MCF 10A (cell line): ENCODE data around the gene ADAMTS16. TPM values are rescaled to one million over a fixed set of nuclear protein-coding genes. Genes with fewer than 3 reads are reported as not detected.

Experiments used
- BruUV-seq: library from RNA; stranded (reverse); fragments of 400-500 nt; replicated peaks from 2 replicates; lab custom pipeline; 2021; lab: Mats Ljungman, UMichigan
- CTCF ChIA-PET: fragments of 300-600 bp; sonication (Branson Sonifier 250); formaldehyde crosslinking; extraction: SDS; loops from one replicate; lab custom pipeline; 2021; ENCODE audit warnings: antibody characterized with exemption, inconsistent platforms; lab: Yijun Ruan, JAX
- POLR2A ChIA-PET: fragments of 300-600, 350-650 bp; sonication (Branson Sonifier 250); formaldehyde crosslinking; extraction: SDS; loops from one replicate; lab custom pipeline; 2020; ENCODE audit warnings: antibody characterized with exemption, inconsistent platforms; lab: Yijun Ruan, JAX
- DNase-seq: peaks from one replicate; pipeline ENCODE4 v3.0.0-alpha.2; 2018; ENCODE audit not compliant: unreplicated experiment
- H3K27ac Mint-ChIP-seq: one replicate; pipeline ENCODE4 v1.8.0; 2022; ENCODE audit warnings: mild to moderate bottlenecking, low read depth, mixed read lengths; ENCODE audit not compliant: unreplicated experiment
- H3K27me3 Mint-ChIP-seq: one replicate; pipeline ENCODE4 v1.8.0; 2022; ENCODE audit warnings: mixed read lengths; ENCODE audit not compliant: insufficient read depth, unreplicated experiment
- H3K36me3 Mint-ChIP-seq: one replicate; pipeline ENCODE4 v1.8.0; 2022; ENCODE audit warnings: mild to moderate bottlenecking, moderate library complexity, mixed read lengths; ENCODE audit not compliant: insufficient read depth, unreplicated experiment
- H3K4me1 Mint-ChIP-seq: one replicate; pipeline ENCODE4 v1.8.0; 2022; ENCODE audit warnings: mixed read lengths; ENCODE audit not compliant: insufficient read depth, unreplicated experiment
- H3K4me3 Mint-ChIP-seq: one replicate; pipeline ENCODE4 v1.8.0; 2022; ENCODE audit warnings: mild to moderate bottlenecking, moderate library complexity, mixed read lengths; ENCODE audit not compliant: unreplicated experiment
- H3K9me3 Mint-ChIP-seq: one replicate; pipeline ENCODE4 v1.8.0; 2022; ENCODE audit warnings: mixed read lengths; ENCODE audit not compliant: unreplicated experiment
- intact Hi-C: fragments of 100-400 bp; cut with micrococcal nuclease; formaldehyde crosslinking; loops from 2 replicates; pipeline ENCODE4 v1.14.1; 2022
- total RNA-seq: library from RNA; stranded (reverse); gene quantifications from 2 replicates; pipeline ENCODE4 v1.2.3, GENCODE V29; 2022
- TF ChIP-seq, protein P1 (sequence below): fragments of 200-600 bp; IDR thresholded peaks from one replicate; pipeline ENCODE4 v1.8.0; 2022; ENCODE audit warnings: antibody characterized with exemption, mild to moderate bottlenecking; ENCODE audit not compliant: unreplicated experiment

Gene ADAMTS16
- total RNA-seq, 1 experiment from 2014 or later: not detected

- intact Hi-C loops: no loop called here
- Mint-ChIP-seq H3K4me1 (no peaks in the 10 kb centered on the region), H3K36me3 (no peaks in the 10 kb centered on the region), H3K27me3 (no peaks in the 10 kb centered on the region), H3K27ac (no peak overlapping the region), H3K9me3 (no peaks in the 10 kb centered on the region), H3K4me3 (no peak overlapping the region)
- CTCF ChIA-PET: interaction anchor here (1.3 kb wide), 1 partner anchor 36 kb away, joined by 5 read pairs; no protein-coding TSS in a partner anchor
- TF ChIP-seq, protein P1, sequence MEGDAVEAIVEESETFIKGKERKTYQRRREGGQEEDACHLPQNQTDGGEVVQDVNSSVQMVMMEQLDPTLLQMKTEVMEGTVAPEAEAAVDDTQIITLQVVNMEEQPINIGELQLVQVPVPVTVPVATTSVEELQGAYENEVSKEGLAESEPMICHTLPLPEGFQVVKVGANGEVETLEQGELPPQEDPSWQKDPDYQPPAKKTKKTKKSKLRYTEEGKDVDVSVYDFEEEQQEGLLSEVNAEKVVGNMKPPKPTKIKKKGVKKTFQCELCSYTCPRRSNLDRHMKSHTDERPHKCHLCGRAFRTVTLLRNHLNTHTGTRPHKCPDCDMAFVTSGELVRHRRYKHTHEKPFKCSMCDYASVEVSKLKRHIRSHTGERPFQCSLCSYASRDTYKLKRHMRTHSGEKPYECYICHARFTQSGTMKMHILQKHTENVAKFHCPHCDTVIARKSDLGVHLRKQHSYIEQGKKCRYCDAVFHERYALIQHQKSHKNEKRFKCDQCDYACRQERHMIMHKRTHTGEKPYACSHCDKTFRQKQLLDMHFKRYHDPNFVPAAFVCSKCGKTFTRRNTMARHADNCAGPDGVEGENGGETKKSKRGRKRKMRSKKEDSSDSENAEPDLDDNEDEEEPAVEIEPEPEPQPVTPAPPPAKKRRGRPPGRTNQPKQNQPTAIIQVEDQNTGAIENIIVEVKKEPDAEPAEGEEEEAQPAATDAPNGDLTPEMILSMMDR: no peak
- no TSS peak for BruUV-seq
- POLR2A ChIA-PET: no interaction called here
- DNase-seq: no peak
These were observed 38.5 kb downstream of the ADAMTS16 start for GRCh38 chr5:5178580-5178979.

DNA sequence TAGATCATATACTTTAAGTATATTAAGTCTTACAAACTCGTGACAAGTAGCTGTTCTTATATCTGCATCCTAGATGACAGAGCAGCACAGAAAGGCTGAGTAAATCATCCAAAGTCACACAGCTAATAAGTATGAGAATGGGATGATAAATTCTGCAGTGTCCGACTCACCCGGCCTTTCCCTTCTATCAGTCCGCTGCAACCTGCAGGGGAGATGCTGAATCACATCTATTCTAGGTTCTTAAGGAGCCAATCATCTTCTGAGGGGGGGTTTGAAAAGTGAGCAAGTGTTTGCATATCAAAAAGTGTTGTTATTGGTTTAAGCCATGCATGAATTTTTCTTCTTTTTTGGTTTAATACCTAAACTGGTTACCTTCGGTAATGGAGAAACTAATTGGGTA is 38.9 kb downstream of the ADAMTS16 start:
- DNase-seq: no peak
- Mint-ChIP-seq H3K4me3 (no peak overlapping the region), H3K27ac (no peak overlapping the region), H3K9me3 (no peaks in the 10 kb centered on the region), H3K27me3 (no peaks in the 10 kb centered on the region), H3K4me1 (no peaks in the 10 kb centered on the region), H3K36me3 (no peaks in the 10 kb centered on the region)
- BruUV-seq: no TSS peak
- intact Hi-C loops: no loop called here
- TF ChIP-seq, protein P1: no peak
- ChIA-PET POLR2A (no interaction called here), CTCF (interaction anchor here (1.3 kb wide), 1 partner anchor 36 kb away, joined by 5 read pairs; no protein-coding TSS in a partner anchor)

DNA sequence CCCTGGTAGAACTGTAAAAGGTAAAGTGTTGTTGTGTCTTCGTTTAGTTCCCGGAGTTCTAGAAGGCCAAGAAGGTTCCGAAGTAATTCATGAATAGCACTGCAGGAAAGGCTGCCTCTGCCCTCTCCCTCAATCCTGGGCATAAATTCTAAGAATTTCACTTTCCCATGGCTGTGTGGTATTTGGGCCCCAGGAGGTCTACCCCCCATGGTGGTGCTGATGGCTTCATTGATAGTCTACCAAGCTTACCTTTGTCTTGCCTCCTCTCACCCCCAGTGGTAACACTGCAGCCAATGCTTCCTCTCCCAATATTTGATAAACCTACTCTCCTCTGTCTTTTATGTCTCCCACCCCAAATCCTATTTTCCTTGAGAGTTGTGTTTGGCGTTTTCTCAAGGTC is 39.5 kb downstream of the ADAMTS16 start:
- Mint-ChIP-seq H3K4me3 (no peak overlapping the region), H3K27ac (no peak overlapping the region), H3K4me1 (no peaks in the 10 kb centered on the region), H3K27me3 (no peaks in the 10 kb centered on the region), H3K9me3 (no peaks in the 10 kb centered on the region), H3K36me3 (no peaks in the 10 kb centered on the region)
- intact Hi-C loops: no loop called here
- ChIA-PET POLR2A (no interaction called here), CTCF (no interaction called here)
- no TSS peak for BruUV-seq
- DNase-seq: no peak
- TF ChIP-seq, protein P1: no peak

GRCh38 chr5:5181650-5182324 is 41.7 kb downstream of the ADAMTS16 start:
- no peak overlapping the region for H3K27ac Mint-ChIP-seq
- no peaks in the 10 kb centered on the region for H3K4me1 Mint-ChIP-seq
- TF ChIP-seq, protein P1: no peak
- POLR2A ChIA-PET: no interaction called here
- H3K4me3 Mint-ChIP-seq: no peak overlapping the region
- BruUV-seq: no TSS peak
- CTCF ChIA-PET: no interaction called here
- no peak for DNase-seq
- H3K9me3 Mint-ChIP-seq: no peaks in the 10 kb centered on the region
- H3K27me3 Mint-ChIP-seq: no peaks in the 10 kb centered on the region
- intact Hi-C loops: no loop called here
- no peaks in the 10 kb centered on the region for H3K36me3 Mint-ChIP-seq
